ENCODE measurements around the gene RALGAPA2.
A peak's percentile ranks its signal among the peaks of the same experiment; 100 is the strongest.

The RALGAPA2 gene

GRCh38 chr20:20454850-20455627, 257.4 kb downstream of the RALGAPA2 start:
- no peak for DNase-seq

- no peak for DNase-seq
Measured at GRCh38 chr20:20454367-20454766, 258.1 kb downstream of the RALGAPA2 start.

- DNase-seq: no peak
Measured at GRCh38 chr20:20452254-20452676, 260.2 kb downstream of the RALGAPA2 start.

GRCh38 chr20:20450521-20450920, 261.9 kb downstream of the RALGAPA2 start:
- DNase-seq: peak; percentile 29

- peak; percentile 17 for DNase-seq
Measured at GRCh38 chr20:20448881-20449280, 263.6 kb downstream of the RALGAPA2 start.

- DNase-seq: no peak
Measured at GRCh38 chr20:20447196-20447595, 265.2 kb downstream of the RALGAPA2 start.

GRCh38 chr20:20446425-20447015, 265.9 kb downstream of the RALGAPA2 start:
- DNase-seq: no peak

- no peak for DNase-seq
Measured at GRCh38 chr20:20446001-20446400, 266.4 kb downstream of the RALGAPA2 start.

GRCh38 chr20:20443504-20443903, 268.9 kb downstream of the RALGAPA2 start:
- DNase-seq: no peak

GRCh38 chr20:20442466-20442865, 270.0 kb downstream of the RALGAPA2 start:
- no peak for DNase-seq

- no peak for DNase-seq
Measured at GRCh38 chr20:20440886-20441658, 271.4 kb downstream of the RALGAPA2 start.

GRCh38 chr20:20440481-20440880, 272.0 kb downstream of the RALGAPA2 start:
- no peak for DNase-seq

GRCh38 chr20:20439602-20440190, 272.7 kb downstream of the RALGAPA2 start:
- no peak for DNase-seq

- no peak for DNase-seq
Measured at GRCh38 chr20:20437314-20437713, 275.1 kb downstream of the RALGAPA2 start.

- DNase-seq: peak; percentile 37
Measured at GRCh38 chr20:20436689-20437088, 275.8 kb downstream of the RALGAPA2 start.

- DNase-seq: no peak
Measured at GRCh38 chr20:20435453-20435852, 277.0 kb downstream of the RALGAPA2 start.

GRCh38 chr20:20432618-20433286, 279.7 kb downstream of the RALGAPA2 start:
- no peak for DNase-seq

- DNase-seq: no peak
Measured at GRCh38 chr20:20430066-20430465, 282.4 kb downstream of the RALGAPA2 start.

- no peak for DNase-seq
Measured at GRCh38 chr20:20428067-20428466, 284.4 kb downstream of the RALGAPA2 start.

GRCh38 chr20:20427227-20427864, 285.1 kb downstream of the RALGAPA2 start:
- DNase-seq: no peak

GRCh38 chr20:20426655-20426907, 285.9 kb downstream of the RALGAPA2 start:
- no peak for DNase-seq

GRCh38 chr20:20425823-20426654, 286.4 kb downstream of the RALGAPA2 start:
- no peak for DNase-seq

Measured in NCI-H2029 (cell line).